ENCODE data around the gene CRLF2.
"Not testable (repeated sequence)": the region's sequence is repeated elsewhere in the genome, so short reads cannot be mapped to it uniquely, and the experiment has no call there.

CRLF2 gene

GRCh38 chrX:1215123-1215823 lies 2.8 kb upstream of the CRLF2 start:
- DNase-seq (ENCODE audit: low spot score), result no peak

GRCh38 chrX:1213971-1214370 lies 1.5 kb upstream of the CRLF2 start:
- DNase-seq (ENCODE audit: low spot score), result no peak

- DNase-seq (ENCODE audit: low spot score), result no peak
Observed at GRCh38 chrX:1210844-1211243, 1.6 kb downstream of the CRLF2 start.

GRCh38 chrX:1207496-1208025 lies 4.9 kb downstream of the CRLF2 start:
- DNase-seq (ENCODE audit: low spot score), result no peak

GRCh38 chrX:1205681-1206611 lies 6.5 kb downstream of the CRLF2 start:
- peak; percentile 65 for DNase-seq (ENCODE audit: low spot score)

GRCh38 chrX:1202251-1202650 lies 10.2 kb downstream of the CRLF2 start:
- no peak for DNase-seq (ENCODE audit: low spot score)

GRCh38 chrX:1196436-1196835 lies 16.0 kb downstream of the CRLF2 start:
- DNase-seq (ENCODE audit: low spot score), result no peak

GRCh38 chrX:1192196-1192595 lies 20.3 kb downstream of the CRLF2 start:
- DNase-seq (ENCODE audit: low spot score), result not testable (repeated sequence)

- DNase-seq (ENCODE audit: low spot score), result no peak
Observed at GRCh38 chrX:1190596-1191145, 21.8 kb downstream of the CRLF2 start.

GRCh38 chrX:1185561-1185960 lies 26.9 kb downstream of the CRLF2 start:
- no peak for DNase-seq (ENCODE audit: low spot score)

- no peak for DNase-seq (ENCODE audit: low spot score)
Observed at GRCh38 chrX:1182211-1182610, 30.2 kb downstream of the CRLF2 start.

- DNase-seq (ENCODE audit: low spot score), result not testable (repeated sequence)
Observed at GRCh38 chrX:1181661-1182060, 30.8 kb downstream of the CRLF2 start.

GRCh38 chrX:1181170-1181569 lies 31.3 kb downstream of the CRLF2 start:
- no peak for DNase-seq (ENCODE audit: low spot score)

- DNase-seq (ENCODE audit: low spot score), result no peak
Observed at GRCh38 chrX:1178580-1179057, 33.8 kb downstream of the CRLF2 start.

GRCh38 chrX:1176531-1177320 lies 35.7 kb downstream of the CRLF2 start:
- DNase-seq (ENCODE audit: low spot score), result not testable (repeated sequence)

- DNase-seq (ENCODE audit: low spot score), result not testable (repeated sequence)
Observed at GRCh38 chrX:1174609-1175545, 37.6 kb downstream of the CRLF2 start.

GRCh38 chrX:1173435-1173834 lies 39.0 kb downstream of the CRLF2 start:
- DNase-seq (ENCODE audit: low spot score), result not testable (repeated sequence)

GRCh38 chrX:1172496-1172895 lies 40.0 kb downstream of the CRLF2 start:
- no peak for DNase-seq (ENCODE audit: low spot score)

GRCh38 chrX:1171915-1172314 lies 40.5 kb downstream of the CRLF2 start:
- DNase-seq (ENCODE audit: low spot score), result not testable (repeated sequence)

- DNase-seq (ENCODE audit: low spot score), result no peak
Observed at GRCh38 chrX:1170243-1170642, 42.2 kb downstream of the CRLF2 start.

Measured in CD4-positive, alpha-beta T cell treated with Interleukin-15 for 4 hours (primary cell).